GM19043 (cell line): ENCODE measurements around the gene PAX8.

ENCODE experiments used
- ATAC-seq: cut with Tn5 transposase; IDR thresholded peaks from one replicate; pipeline ENCODE4 v1.9.1; 2021; ENCODE audit warnings: low read depth; ENCODE audit not compliant: unreplicated experiment

Gene PAX8

DNA sequence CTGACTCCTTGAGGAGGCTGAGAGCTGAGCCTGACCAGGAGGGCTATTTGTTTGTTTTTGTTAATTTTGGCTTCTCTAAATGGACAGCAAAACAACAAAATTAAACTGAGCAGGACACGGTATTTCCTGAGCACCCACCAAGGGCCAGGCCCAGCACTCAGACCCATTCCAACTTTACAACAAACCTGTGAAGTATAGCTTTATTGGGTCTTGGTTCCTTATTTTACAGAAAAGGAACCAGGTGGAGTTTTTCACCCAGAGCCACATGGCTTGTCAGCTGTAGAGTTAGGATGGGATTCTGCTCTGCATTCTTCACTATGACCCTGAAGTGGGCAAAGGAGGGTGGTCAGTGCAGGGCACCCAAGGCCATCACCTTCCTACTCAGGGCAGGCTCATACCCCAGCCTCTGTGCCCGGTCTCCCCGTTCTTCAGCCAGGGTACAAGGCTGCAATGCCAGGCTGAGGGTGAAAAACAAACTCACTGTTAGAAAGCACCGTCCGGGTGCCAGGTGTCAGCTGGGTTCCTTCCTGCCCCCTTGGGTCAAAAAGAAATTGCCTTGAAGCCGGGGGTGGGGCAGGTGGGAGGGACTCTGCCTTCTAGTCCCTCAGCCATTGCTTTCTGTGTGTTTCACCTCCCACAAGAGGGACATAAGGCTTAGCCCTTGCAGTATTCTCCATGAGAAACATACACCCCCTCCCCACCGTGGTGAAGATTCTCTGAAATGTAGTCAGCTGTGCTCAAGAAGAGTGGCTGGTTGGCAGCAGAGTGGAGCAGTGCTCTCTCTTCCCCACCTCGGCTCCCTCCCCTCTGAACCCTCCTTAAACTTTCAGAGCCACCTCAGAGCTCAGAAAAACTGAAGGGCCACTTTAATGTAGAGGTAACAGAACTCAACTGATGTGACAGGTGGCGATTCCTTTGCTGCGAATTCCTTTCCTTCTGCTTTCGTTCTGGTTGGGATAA is 102.7 kb downstream of the PAX8 start:
- no peak for ATAC-seq

DNA sequence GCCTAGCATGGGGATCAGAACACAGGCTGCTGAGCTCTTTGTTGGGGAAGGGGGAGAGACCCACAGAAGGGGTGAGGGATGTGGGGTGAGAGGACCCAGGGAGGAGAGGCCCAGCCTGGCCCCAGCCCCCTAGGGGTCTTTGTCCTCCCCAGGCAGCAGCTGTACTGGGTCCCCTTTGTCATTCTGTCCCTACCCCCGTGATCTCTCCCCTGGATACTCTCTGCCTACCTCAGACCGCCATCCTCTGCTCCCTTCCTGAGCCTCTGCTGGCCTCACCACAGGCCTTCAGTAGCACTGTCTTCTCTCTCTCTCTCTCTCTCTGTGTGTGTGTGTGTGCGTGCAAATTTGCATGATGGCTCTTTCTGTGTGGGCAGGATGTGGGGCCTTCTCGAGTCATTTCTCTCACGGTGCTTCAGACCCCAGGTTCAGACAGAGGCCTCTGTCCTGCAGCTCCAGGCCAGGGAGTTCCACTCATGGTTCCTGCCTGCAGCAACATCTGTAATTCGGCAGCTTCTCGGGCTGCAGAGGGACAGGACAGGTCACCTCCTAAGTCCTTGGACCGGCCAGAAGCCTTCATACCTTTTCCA is 103.6 kb downstream of the PAX8 start:
- ATAC-seq: peak; percentile 62

DNA sequence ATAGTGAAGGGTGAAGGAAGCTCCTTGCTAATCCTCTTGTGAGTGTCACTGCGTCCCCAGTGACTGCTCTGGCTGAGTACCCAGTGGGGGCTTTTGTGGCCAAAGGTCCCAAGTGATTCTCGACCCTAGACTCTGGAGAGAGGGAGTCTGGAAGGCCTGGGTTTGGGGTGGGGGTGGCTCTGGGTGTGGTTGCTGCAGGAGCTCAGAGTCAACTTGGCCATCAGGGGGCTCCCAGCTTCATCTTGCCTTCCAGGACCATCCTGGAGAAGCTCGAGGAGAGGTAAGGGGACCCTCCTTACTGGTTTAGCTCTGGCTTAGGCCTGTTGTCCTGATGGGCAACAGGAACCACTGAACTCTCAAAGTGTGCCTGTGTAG is 104.4 kb downstream of the PAX8 start:
- no peak for ATAC-seq

DNA sequence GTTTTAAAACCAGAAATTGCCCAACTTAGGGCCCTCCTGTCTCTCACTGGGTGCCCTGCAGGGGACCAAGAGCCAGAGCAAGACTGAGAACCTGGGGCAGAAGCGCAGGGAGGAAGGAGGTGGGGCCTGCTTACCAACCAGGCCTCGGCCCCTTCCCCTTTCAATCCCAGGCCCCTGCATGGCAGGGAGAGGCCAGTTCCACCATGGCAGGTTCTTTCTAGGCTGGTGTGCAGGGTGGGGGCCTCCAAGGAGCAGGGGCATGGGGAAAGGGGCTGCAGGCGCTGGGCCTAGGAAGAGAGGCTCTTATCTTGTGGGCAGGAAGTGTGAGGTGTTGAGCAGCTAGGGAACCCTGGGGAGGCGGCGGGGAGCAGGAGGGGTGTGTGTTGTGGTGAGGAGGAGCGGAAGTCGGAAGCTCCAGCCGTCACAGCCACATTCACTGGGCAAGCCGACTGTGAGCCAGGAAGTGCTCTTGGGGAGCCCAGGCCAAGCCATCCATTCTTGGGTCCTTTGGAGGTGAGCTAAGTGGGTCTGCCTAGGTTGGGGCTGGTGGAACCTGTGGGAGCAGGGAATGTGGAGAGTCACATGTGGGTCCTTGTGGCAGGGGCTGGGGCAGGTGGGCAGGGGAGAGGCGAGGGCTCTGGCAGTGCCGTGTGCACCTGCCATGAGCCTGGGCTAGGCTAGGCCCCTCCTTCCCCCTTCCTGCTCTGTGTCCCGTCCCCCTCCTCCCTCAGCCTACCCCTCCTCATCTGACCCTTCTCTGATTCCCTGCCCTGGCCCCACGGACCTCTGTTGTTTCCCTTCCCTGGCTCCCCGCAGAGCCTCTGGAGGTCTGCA is 105.0 kb downstream of the PAX8 start, which contains the start of gene PSD4:
Gene PSD4, plus strand, starts transcription at position 430 of the 834 bp plus-strand sequence. CDS start 8,486 bp downstream, outside the sequence.
- ATAC-seq: peak; percentile 72

DNA sequence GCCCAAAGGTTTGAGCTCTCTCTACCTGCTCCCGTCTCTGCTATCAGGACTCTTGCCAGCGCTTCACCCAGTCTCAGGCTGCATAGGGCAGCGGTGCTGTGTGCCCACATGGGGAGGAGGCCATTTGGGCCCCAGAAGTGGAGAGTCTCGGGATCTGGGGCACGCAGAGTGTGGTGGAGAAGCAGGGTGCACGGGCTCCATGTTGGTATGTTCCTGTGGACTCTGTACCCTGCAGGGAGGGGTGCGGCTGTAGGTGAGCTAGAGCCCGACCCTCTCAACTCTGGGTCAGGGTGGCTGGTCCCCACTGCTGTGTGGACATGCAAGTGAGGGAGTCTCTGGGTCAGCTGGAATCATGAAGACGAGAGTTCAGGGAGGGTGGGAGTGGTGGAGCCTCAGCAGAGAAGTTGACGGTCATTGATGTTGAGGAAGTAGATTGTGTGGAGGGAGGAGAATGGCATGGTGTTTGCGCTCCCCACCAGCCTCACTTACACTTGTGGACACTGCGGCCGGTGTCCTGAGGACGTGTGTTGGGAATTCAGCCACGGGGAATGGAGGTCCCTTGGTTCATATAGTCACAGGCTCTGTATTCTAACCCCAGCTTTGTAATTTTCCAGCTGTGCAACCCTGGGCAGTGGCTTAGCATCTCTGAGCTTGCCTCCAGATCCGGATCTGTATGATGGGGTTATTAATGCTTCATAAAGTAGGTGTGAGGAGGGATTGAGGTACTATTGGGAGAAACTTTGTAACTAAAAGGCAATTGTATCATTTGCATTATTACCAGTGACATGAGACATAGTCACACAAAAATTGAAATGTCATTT is 105.8 kb downstream of the PAX8 start:
- no peak for ATAC-seq

DNA sequence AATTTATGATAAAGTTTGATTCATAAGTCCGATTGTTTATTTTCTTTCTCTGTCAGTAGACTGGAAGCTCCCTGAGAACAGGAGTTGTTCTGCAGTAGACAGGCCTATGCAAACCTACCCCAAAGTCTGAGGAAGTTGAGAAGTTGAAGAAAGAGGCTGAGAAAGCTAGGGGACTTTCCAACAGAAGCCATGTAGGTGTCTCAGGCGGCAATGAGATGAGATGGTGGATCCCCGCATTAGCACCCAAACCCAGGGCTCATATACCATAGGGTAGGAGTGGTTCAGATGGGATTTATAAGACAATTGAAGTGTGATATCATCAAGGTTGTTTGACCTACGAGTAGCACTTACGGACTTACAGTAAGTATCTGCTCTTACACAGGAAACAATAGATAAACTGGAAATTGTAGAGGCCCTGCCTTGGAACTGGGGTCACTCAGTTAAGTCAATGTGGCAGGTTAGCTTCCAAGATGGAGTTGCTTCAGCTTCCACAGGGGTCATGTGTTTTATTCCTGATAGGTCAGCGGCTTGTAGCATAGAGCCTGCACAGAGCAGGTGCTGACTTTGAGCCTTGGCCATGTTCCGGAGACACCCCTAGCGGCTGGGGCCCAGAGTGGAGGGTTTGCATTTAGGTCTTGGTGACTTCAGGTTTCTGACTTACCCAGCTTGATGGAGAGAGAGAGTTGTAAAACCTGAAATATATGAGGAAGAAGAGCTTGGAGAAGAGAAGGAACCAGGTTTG is 107.2 kb downstream of the PAX8 start:
- no peak for ATAC-seq

DNA sequence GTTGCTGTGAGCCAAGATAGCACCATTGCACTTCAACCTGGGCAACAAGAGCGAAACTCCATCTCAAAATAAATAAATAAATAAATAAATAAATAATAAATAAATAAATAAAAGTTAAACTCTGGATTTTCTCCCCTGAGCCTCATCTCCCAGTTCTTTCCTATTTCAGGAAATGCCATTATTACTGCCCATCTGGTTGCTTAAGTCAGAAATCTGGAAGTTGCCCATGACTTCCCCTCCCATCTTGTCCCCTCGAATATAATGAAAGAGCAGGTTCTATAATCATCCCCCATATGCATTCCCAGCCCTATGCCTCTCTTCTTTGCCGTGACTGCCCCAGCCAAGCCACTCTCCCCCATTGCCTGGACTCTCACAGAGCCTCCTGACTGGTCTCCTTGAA is 109.1 kb downstream of the PAX8 start:
- ATAC-seq: no peak

DNA sequence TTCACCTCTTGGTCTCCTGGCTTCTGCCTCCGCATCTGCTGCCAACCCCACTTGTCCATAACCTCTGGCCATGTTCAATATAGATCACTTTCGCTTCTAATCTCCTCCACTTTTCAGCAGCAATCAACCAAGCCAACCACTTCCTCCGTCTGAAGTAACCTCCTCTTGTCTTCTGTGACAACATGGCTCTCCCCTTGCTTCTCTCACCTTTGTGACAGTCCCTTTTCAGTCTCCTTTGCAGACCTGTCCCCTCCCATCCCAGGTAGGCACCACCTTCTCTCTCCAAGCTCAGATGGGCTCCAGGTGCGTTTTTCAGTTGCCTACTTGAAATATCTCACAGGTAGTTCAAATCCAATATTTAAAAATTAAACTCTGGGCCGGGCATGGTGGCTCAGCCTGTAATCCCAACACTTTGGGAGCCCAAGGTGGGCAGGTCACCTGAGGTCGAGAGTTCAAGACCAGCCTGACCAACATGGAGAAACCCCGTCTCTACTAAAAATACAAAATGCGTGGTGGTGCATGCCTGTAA is 109.7 kb downstream of the PAX8 start:
- ATAC-seq: no peak

DNA sequence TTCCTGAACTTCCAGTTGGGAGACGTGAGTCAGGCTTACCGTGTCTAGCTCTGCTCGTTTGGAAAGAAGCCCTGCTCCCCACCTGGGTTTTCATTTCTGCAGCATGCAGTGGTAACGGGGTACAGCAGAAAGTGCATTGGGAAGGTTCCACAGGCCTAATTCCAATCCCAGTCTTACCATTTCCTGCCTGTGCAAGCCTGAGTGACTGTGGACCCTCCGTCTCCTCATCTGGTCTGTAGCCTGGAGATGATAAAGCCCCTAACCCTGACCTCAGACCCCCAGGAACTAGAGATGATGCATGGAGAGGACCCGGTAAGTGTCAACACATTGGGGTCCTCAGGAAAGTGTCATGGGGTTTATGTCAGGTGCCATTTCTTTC is 110.8 kb downstream of the PAX8 start:
- no peak for ATAC-seq

DNA sequence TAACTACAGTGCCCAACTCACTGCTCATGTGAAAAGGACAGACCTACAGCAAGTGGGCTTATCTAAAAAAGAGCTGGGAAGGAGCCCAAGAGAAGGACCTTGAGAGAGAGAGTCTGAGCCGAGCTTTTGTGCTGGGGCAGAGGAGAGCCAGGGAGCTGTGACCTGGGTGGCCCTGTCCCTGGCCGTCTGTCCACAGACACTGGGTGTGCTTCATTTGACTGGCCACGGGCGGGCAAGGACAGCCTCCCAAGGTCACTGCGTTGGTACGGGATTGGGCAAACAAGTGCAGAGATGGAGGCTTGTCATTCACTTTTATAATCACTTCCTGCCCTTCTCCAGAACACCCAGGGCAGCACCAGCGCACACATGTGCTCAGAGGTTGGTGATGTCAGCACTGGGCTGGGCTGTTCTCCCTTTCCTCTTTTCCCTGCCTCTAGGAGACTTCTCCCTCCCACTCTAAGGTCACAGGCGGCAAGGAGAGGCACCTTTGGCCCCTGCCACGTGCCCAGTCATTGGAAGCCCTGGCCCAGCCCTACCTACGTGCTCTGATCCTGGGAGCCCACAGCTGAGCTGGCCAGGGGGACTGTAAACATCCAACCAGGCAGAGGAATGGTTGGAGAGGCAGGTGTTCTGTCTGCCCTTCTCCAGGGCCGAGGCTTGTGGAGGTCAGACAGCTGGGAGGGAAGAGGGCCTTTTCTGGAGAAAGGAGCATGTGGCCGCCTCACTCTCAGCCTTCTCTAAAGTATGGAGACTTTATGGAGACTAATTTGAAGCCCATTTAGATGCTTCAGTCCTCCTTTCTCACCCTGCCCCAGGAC is 111.4 kb downstream of the PAX8 start:
- no peak for ATAC-seq

DNA sequence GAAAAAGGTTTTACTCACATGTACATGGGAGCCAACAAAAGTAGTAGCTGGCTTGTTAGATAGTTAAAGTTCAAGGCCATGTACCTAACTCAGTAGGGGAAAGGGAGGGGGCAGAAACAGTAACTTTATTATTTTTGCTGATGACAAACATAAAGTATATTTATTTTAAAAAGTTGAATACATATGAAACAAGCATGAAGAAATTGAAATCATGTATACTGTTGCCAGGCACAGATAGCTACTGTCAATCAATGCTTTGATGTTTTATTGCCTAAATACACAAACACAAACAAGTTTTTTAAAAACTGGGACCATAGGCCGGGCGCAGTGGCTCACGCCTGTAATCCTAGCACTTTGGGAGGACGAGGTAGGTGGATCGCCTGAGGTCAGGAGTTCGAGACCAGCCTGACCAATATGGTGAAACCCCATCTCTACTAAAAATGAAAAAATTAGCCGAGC is 112.5 kb downstream of the PAX8 start:
- ATAC-seq: no peak
